ENCODE results near the gene ADGRV1. TPM values are rescaled to one million over a fixed set of nuclear protein-coding genes. Genes with fewer than 3 reads are reported as not detected.
"Not testable (repeated sequence)": the region's sequence is repeated elsewhere in the genome, so short reads cannot be mapped to it uniquely, and the experiment has no call there.

ADGRV1 gene
- total and polyA plus RNA-seq, 7 experiments from 2014 or later: 0.32 to 1.1 TPM; not detected in 5

- Mint-ChIP-seq H3K27me3 (peaks cover 11 to 17% (median 13%) of the 10 kb centered on the region in 5 donors), H3K4me1 (peaks cover 0 to 4% (median 0%) of the 10 kb centered on the region in 7 donors), H3K27ac (no peak overlapping the region), H3K36me3 (no peaks in the 10 kb centered on the region), H3K4me3 (no peak overlapping the region), H3K9me3 (peaks cover 0 to 1% (median 0%) of the 10 kb centered on the region in 11 donors)
- H3K27ac ChIP-seq (ENCODE audit: low read depth, low read length): no peak overlapping the region
- no peaks in the 10 kb centered on the region for H3K36me3 ChIP-seq (ENCODE audit: control insufficient read depth in 2 of 3, insufficient read depth in 3 of 3, low read length in 3 of 3)
- intact Hi-C loops (cut with micrococcal nuclease): no loop called here
- ChIA-PET CTCF (no interaction called here), POLR2A (no interaction called here)
- DNase-seq: no peak
- no peaks in the 10 kb centered on the region for H3K4me1 ChIP-seq (ENCODE audit: control insufficient read depth in 2 of 2, insufficient read depth in 2 of 2, low read length in 2 of 2)
- H3K4me3 ChIP-seq (ENCODE audit: low read length): no peak overlapping the region
- H3K27me3 ChIP-seq (ENCODE audit: control insufficient read depth in 2 of 2, insufficient read depth in 2 of 2, low read length in 2 of 2): no peaks in the 10 kb centered on the region
- no peaks in the 10 kb centered on the region for H3K9me3 ChIP-seq (ENCODE audit: control insufficient read depth in 2 of 3, low read length in 3 of 3)
- no peak for ATAC-seq
These were observed 448.7 kb downstream of the ADGRV1 start for GRCh38 chr5:91007251-91007650.

DNA sequence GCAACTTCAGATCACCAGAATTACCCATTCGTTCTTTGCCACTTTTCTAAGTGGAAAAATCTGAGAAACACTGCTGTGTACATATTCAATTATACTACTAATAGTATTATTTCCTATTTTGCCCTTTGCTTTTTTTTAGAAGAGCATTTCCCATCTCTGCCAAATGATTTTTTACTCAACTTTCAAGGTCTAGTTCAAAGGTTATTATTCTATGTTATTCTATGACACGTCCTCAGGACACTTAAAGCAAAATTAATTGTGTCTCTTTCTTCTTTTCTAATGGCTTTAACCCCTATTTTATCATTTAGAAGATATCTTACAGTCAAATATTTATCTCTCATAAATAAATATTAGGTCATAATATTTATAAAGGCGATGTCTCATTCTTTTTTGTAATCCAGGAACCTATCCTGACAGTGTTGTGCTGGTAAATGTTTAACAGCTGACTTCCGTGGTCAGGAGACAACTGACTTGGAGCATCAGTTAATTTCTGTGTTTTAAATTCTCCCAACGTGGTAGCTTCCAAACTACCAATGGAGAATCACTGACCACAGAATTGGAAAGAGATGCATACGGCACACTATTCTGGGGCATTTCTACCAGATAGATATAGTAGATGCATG is 449.3 kb downstream of the ADGRV1 start:
- ChIA-PET CTCF (no interaction called here), POLR2A (no interaction called here)
- Mint-ChIP-seq H3K27me3 (peaks cover 11 to 17% (median 13%) of the 10 kb centered on the region in 5 donors), H3K9me3 (peaks cover 0 to 1% (median 0%) of the 10 kb centered on the region in 11 donors), H3K27ac (no peak overlapping the region), H3K4me3 (no peak overlapping the region), H3K36me3 (no peaks in the 10 kb centered on the region), H3K4me1 (peaks cover 0 to 4% (median 0%) of the 10 kb centered on the region in 7 donors)
- Histone ChIP-seq H3K27me3 (ENCODE audit: control insufficient read depth in 2 of 2, insufficient read depth in 2 of 2, low read length in 2 of 2) (no peaks in the 10 kb centered on the region), H3K36me3 (ENCODE audit: control insufficient read depth in 2 of 3, insufficient read depth in 3 of 3, low read length in 3 of 3) (no peaks in the 10 kb centered on the region), H3K27ac (ENCODE audit: low read depth, low read length) (no peak overlapping the region), H3K4me3 (ENCODE audit: low read length) (no peak overlapping the region), H3K9me3 (ENCODE audit: control insufficient read depth in 2 of 3, low read length in 3 of 3) (no peaks in the 10 kb centered on the region), H3K4me1 (ENCODE audit: control insufficient read depth in 2 of 2, insufficient read depth in 2 of 2, low read length in 2 of 2) (no peaks in the 10 kb centered on the region)
- DNase-seq (no peak), ATAC-seq (no peak)
- intact Hi-C loops (cut with micrococcal nuclease): no loop called here

DNA sequence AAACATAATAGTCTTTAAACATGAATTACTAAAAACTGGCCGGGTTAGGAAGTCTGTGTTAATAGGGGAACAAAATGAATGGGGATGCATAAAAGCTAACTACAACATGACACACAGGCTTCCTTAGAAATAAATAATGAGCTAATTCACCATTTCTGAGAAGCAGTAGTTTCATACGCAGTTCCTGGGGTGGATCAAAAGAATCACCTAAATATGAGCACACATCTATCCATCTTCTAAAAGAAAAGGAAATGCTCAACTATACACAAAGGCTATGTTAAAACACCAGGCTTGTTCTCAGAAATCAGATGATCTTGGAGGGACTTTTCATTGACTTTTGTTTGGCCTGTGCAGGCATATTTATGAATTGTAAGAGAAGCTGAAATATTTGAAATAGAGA is 451.5 kb downstream of the ADGRV1 start:
- H3K27ac Mint-ChIP-seq: no peak overlapping the region

GRCh38 chr5:91011029-91011428 is 452.4 kb downstream of the ADGRV1 start:
- no peaks in the 10 kb centered on the region for H3K27me3 ChIP-seq (ENCODE audit: control insufficient read depth in 2 of 2, insufficient read depth in 2 of 2, low read length in 2 of 2)
- no peak overlapping the region for H3K4me3 ChIP-seq (ENCODE audit: low read length)
- ChIA-PET CTCF (no interaction called here), POLR2A (interaction anchor here (0.6 kb wide), 1 partner anchor 9 kb away, joined by 3 read pairs; no protein-coding TSS in a partner anchor)
- H3K27ac Mint-ChIP-seq: no peak overlapping the region
- peaks cover 7 to 28% (median 16%) of the 10 kb centered on the region in 5 donors for H3K27me3 Mint-ChIP-seq
- H3K27ac ChIP-seq (ENCODE audit: low read depth, low read length): no peak overlapping the region
- H3K4me3 Mint-ChIP-seq: no peak overlapping the region
- ATAC-seq (no peak), DNase-seq (no peak)
- H3K9me3 ChIP-seq (ENCODE audit: control insufficient read depth in 2 of 3, low read length in 3 of 3): no peaks in the 10 kb centered on the region
- H3K9me3 Mint-ChIP-seq: peaks cover 0 to 15% (median 3%) of the 10 kb centered on the region in 11 donors
- peaks cover 0 to 4% (median 0%) of the 10 kb centered on the region in 7 donors for H3K4me1 Mint-ChIP-seq
- no peaks in the 10 kb centered on the region for H3K36me3 ChIP-seq (ENCODE audit: control insufficient read depth in 2 of 3, insufficient read depth in 3 of 3, low read length in 3 of 3)
- intact Hi-C loops (cut with micrococcal nuclease): no loop called here
- H3K36me3 Mint-ChIP-seq: no peaks in the 10 kb centered on the region
- no peaks in the 10 kb centered on the region for H3K4me1 ChIP-seq (ENCODE audit: control insufficient read depth in 2 of 2, insufficient read depth in 2 of 2, low read length in 2 of 2)

More for the DNA sequence above, 451.5 kb downstream of the ADGRV1 start:
- ChIA-PET POLR2A (no interaction called here), CTCF (no interaction called here)
- DNase-seq (no peak), ATAC-seq (no peak)
- Histone ChIP-seq H3K4me1 (ENCODE audit: control insufficient read depth in 2 of 2, insufficient read depth in 2 of 2, low read length in 2 of 2) (no peaks in the 10 kb centered on the region), H3K27ac (ENCODE audit: low read depth, low read length) (no peak overlapping the region), H3K4me3 (ENCODE audit: low read length) (no peak overlapping the region), H3K9me3 (ENCODE audit: control insufficient read depth in 2 of 3, low read length in 3 of 3) (no peaks in the 10 kb centered on the region), H3K27me3 (ENCODE audit: control insufficient read depth in 2 of 2, insufficient read depth in 2 of 2, low read length in 2 of 2) (no peaks in the 10 kb centered on the region), H3K36me3 (ENCODE audit: control insufficient read depth in 2 of 3, insufficient read depth in 3 of 3, low read length in 3 of 3) (no peaks in the 10 kb centered on the region)
- Mint-ChIP-seq H3K36me3 (no peaks in the 10 kb centered on the region), H3K27me3 (peaks cover 8 to 26% (median 11%) of the 10 kb centered on the region in 5 donors), H3K4me1 (peaks cover 0 to 4% (median 0%) of the 10 kb centered on the region in 7 donors), H3K4me3 (no peak overlapping the region), H3K9me3 (peaks cover 0 to 9% (median 1%) of the 10 kb centered on the region in 11 donors)
- intact Hi-C loops (cut with micrococcal nuclease): no loop called here

- H3K4me3 ChIP-seq (ENCODE audit: low read length); POLR2A ChIA-PET; CTCF ChIA-PET; intact Hi-C loops (cut with micrococcal nuclease); ATAC-seq; H3K27ac ChIP-seq (ENCODE audit: low read depth, low read length); DNase-seq; H3K9me3 ChIP-seq (ENCODE audit: control insufficient read depth in 2 of 3, low read length in 3 of 3); H3K36me3 ChIP-seq (ENCODE audit: control insufficient read depth in 2 of 3, insufficient read depth in 3 of 3, low read length in 3 of 3); H3K27me3 ChIP-seq (ENCODE audit: control insufficient read depth in 2 of 2, insufficient read depth in 2 of 2, low read length in 2 of 2); H3K4me3 Mint-ChIP-seq; H3K27ac Mint-ChIP-seq; H3K36me3 Mint-ChIP-seq; H3K4me1 Mint-ChIP-seq; H3K4me1 ChIP-seq (ENCODE audit: control insufficient read depth in 2 of 2, insufficient read depth in 2 of 2, low read length in 2 of 2): not testable (repeated sequence)
- H3K27me3 Mint-ChIP-seq: peaks cover 15 to 25% (median 22%) of the 10 kb centered on the region in 5 donors
- peaks cover 0 to 15% (median 3%) of the 10 kb centered on the region in 11 donors for H3K9me3 Mint-ChIP-seq
These were observed 454.3 kb downstream of the ADGRV1 start for GRCh38 chr5:91012867-91013266.

DNA sequence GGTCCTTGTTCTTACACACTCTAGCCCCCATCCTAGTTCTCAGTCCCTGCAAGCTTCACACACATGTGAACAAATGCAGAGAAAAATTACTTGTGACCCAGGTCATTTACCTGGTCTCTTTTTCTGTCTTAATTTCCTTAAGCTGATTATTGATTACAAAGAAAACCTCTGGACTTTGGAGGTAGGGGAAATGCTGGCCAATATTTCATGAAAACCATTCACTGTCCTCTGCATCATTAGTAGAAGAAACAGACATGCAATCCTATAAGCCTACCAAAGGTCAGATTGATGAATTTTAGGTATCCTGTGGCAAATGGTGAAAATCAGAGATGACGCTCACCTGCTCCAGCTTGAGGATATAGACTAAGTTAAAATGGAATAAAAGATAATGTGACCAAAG is 457.7 kb downstream of the ADGRV1 start:
- POLR2A ChIA-PET: no interaction called here
- no peak for ATAC-seq

More for the DNA sequence above, 457.7 kb downstream of the ADGRV1 start:
- H3K27ac Mint-ChIP-seq: no peak overlapping the region
- DNase-seq: no peak
- no peaks in the 10 kb centered on the region for H3K27me3 ChIP-seq (ENCODE audit: control insufficient read depth in 2 of 2, insufficient read depth in 2 of 2, low read length in 2 of 2)
- H3K9me3 Mint-ChIP-seq: peaks cover 0 to 15% (median 3%) of the 10 kb centered on the region in 11 donors
- H3K9me3 ChIP-seq (ENCODE audit: control insufficient read depth in 2 of 3, low read length in 3 of 3): no peaks in the 10 kb centered on the region
- H3K4me3 Mint-ChIP-seq: no peak overlapping the region
- no peak overlapping the region for H3K27ac ChIP-seq (ENCODE audit: low read depth, low read length)
- CTCF ChIA-PET: no interaction called here
- no peaks in the 10 kb centered on the region for H3K36me3 Mint-ChIP-seq
- H3K4me1 Mint-ChIP-seq: no peaks in the 10 kb centered on the region
- intact Hi-C loops (cut with micrococcal nuclease): no loop called here
- peaks cover 16 to 29% (median 20%) of the 10 kb centered on the region in 5 donors for H3K27me3 Mint-ChIP-seq
- H3K4me1 ChIP-seq (ENCODE audit: control insufficient read depth in 2 of 2, insufficient read depth in 2 of 2, low read length in 2 of 2): no peaks in the 10 kb centered on the region
- no peak overlapping the region for H3K4me3 ChIP-seq (ENCODE audit: low read length)
- no peaks in the 10 kb centered on the region for H3K36me3 ChIP-seq (ENCODE audit: control insufficient read depth in 2 of 3, insufficient read depth in 3 of 3, low read length in 3 of 3)

All from naive thymus-derived CD4-positive, alpha-beta T cell (primary cell).